ENCODE results near the gene SIPA1. TPM values are rescaled to one million over a fixed set of nuclear protein-coding genes. Genes with fewer than 3 reads are reported as not detected.

SIPA1 gene
- total and polyA plus RNA-seq, 2 of the 8 experiments (the other 6 are each of a cell fraction or from before 2014, with no cell fraction given), result 35.3 to 72.2 TPM

- no peak for TF ChIP-seq BCL11A (IDR thresholded peaks at IDR 0.05; ENCODE audit: low read depth in 2 of 2, low read length in 2 of 2)
- TF ChIP-seq ATF3 (IDR thresholded peaks at IDR 0.05; ENCODE audit: insufficient read depth, low read depth, low read length), result no peak
- TF ChIP-seq SRF (IDR thresholded peaks at IDR 0.05; ENCODE audit: low read depth, low read length), result no peak
- 0 out of 4 replicates have a peak, but pooled peaks have one; percentile 40 to 70 for TF ChIP-seq HDAC2 (IDR thresholded peaks at IDR 0.05; ENCODE audit: borderline replicate concordance in 1 of 2, low read depth in 2 of 2, low read length in 2 of 2)
- no peak; the same call in 1 of the 2 replicates for TF ChIP-seq MAX (IDR thresholded peaks at IDR 0.05)
- TF ChIP-seq SIRT6 (IDR thresholded peaks at IDR 0.05; ENCODE audit: low read length), result no peak
- TF ChIP-seq EZH2 (IDR thresholded peaks at IDR 0.05; ENCODE audit: low read depth, low read length, severe bottlenecking), result no peak
- TF ChIP-seq CBX8 (IDR thresholded peaks at IDR 0.05; ENCODE audit: borderline replicate concordance, low read depth, low read length), result no peak
- no peak for TF ChIP-seq EP300 (IDR thresholded peaks at IDR 0.05; ENCODE audit: borderline replicate concordance in 1 of 2, low read depth in 2 of 2, low read length in 2 of 2)
- TF ChIP-seq TBP (IDR thresholded peaks at IDR 0.05; ENCODE audit: low read depth, low read length), result no peak
- peak; percentile 87; the same call in 1 of the 2 replicates for TF ChIP-seq RBBP5 (IDR thresholded peaks at IDR 0.05; ENCODE audit: borderline replicate concordance, low read depth, low read length)
- TF ChIP-seq TEAD4 (IDR thresholded peaks at IDR 0.05; ENCODE audit: low read depth, low read length), result no peak
- TF ChIP-seq RFX5 (IDR thresholded peaks at IDR 0.05; ENCODE audit: borderline replicate concordance, low read depth, low read length), result no peak
- no peak; the same call in 1 of the 2 replicates for TF ChIP-seq TAF1 (IDR thresholded peaks at IDR 0.05; ENCODE audit: low read depth, low read length)
- TF ChIP-seq TAF7 (optimal IDR thresholded peaks at IDR 0.05; ENCODE audit: borderline replicate concordance, low read depth, low read length), result peak; percentile 30
- TF ChIP-seq SP1 (IDR thresholded peaks at IDR 0.05; ENCODE audit: low read depth, low read length), result no peak
- no peak for TF ChIP-seq BRCA1 (IDR thresholded peaks at IDR 0.05; ENCODE audit: low read depth, low read length)
- TF ChIP-seq GABPA (IDR thresholded peaks at IDR 0.05; ENCODE audit: borderline replicate concordance, insufficient read depth, low read length), result peak; percentile 13; the same call in 1 of the 2 replicates
- TF ChIP-seq SP2 (IDR thresholded peaks at IDR 0.05; ENCODE audit: low read length), result no peak
Measured at GRCh38 chr11:65652511-65653228, 14.8 kb downstream of the SIPA1 start (continued).

Measured in H1 (cell line).